Progenitor cell of endocrine pancreas (in vitro differentiated cells): ENCODE results near the gene GGTA1. TPM values are rescaled to one million over a fixed set of nuclear protein-coding genes. Genes with fewer than 3 reads are reported as not detected.

ENCODE experiments used
- DNase-seq: peaks from one replicate; pipeline ENCODE4 v3.0.0; 2021; ENCODE audit warnings: low spot score; ENCODE audit not compliant: unreplicated experiment
- H3K27ac Mint-ChIP-seq: 2 replicates; pipeline ENCODE4 v1.8.0; 2021; ENCODE audit warnings: mild to moderate bottlenecking, moderate library complexity, mixed read lengths
- H3K27me3 Mint-ChIP-seq: 2 replicates; pipeline ENCODE4 v1.8.0; 2021; ENCODE audit warnings: mixed read lengths
- H3K36me3 Mint-ChIP-seq: 2 replicates; pipeline ENCODE4 v1.8.0; 2022; ENCODE audit warnings: mixed read lengths; ENCODE audit not compliant: insufficient read depth
- H3K4me1 Mint-ChIP-seq: 2 replicates; pipeline ENCODE4 v1.8.0; 2021; ENCODE audit warnings: low read depth, mixed read lengths
- H3K4me3 Mint-ChIP-seq: 2 replicates; pipeline ENCODE4 v1.8.0; 2021; ENCODE audit warnings: low read depth, mild to moderate bottlenecking, moderate library complexity, mixed read lengths
- H3K9me3 Mint-ChIP-seq: 2 replicates; pipeline ENCODE4 v1.8.0; 2021; ENCODE audit warnings: low read depth, mixed read lengths
- long read RNA-seq: library from polyadenylated mRNA; unstranded; transcript quantifications from one replicate; pipeline ENCODE4 v2.0.0, GENCODE V29; 2020
- total RNA-seq: library from RNA; stranded (reverse); gene quantifications from 2 replicates; pipeline ENCODE4 v1.2.1, GENCODE V29; 2021
- TF ChIP-seq, protein P1 (sequence below): fragments of 200-600 bp; sonication (generic); IDR thresholded peaks from one replicate; pipeline ENCODE4 v1.5.0; 2021; ENCODE audit warnings: antibody characterized with exemption, mild to moderate bottlenecking; ENCODE audit not compliant: unreplicated experiment

Gene GGTA1
- not detected in 2 replicates for total RNA-seq
- long read RNA-seq: 0 reads

DNA sequence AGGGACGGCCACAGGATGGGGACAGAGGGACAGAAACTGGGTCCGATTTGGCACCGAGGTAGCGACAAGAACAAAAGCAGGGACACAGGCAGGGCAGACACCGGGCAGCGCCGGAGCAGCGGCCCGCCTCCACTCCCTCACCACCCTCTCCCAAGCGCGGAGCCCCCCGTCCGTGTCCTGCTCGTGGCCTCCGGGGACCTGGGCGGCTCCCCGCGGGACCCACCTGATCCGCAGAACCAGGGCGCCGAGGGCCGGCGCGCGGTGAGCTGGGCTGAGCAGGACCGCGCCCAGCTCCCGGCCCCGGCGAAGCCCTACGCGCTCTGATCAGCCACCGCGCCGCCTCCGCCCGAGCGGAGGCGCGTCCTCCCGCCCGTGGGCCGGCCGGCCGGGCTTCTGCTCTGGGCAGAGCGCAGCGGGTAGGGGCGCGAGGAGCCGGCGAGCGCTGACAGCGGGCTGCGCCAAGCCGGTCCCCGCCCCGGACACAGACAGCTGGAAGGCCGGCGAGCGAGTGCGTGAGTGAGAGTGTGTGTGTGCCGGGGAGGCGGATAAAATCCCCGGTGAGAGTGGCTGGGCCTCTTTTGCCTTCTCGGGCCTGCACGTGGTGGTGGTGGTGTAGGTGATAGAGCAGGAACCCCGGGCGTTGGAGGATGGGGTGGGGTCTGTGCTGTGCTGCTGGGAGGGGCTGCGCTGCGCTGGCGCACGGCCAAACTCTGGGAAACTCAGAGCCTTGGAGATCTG is at the start of gene GGTA1:
Gene GGTA1, minus strand, starts transcription at position 418 of the 738 bp plus-strand sequence. CDS start 31,922 bp downstream, outside the sequence.
- H3K27me3 Mint-ChIP-seq: peaks cover 73% of the 10 kb centered on the region
- no peaks in the 10 kb centered on the region for H3K36me3 Mint-ChIP-seq
- H3K4me3 Mint-ChIP-seq: peak within 1 kb of the TSS; percentile 75
- H3K4me1 Mint-ChIP-seq: peaks cover 13% of the 10 kb centered on the region
- H3K27ac Mint-ChIP-seq: peak within 1 kb of the TSS; percentile 17
- TF ChIP-seq, protein P1, sequence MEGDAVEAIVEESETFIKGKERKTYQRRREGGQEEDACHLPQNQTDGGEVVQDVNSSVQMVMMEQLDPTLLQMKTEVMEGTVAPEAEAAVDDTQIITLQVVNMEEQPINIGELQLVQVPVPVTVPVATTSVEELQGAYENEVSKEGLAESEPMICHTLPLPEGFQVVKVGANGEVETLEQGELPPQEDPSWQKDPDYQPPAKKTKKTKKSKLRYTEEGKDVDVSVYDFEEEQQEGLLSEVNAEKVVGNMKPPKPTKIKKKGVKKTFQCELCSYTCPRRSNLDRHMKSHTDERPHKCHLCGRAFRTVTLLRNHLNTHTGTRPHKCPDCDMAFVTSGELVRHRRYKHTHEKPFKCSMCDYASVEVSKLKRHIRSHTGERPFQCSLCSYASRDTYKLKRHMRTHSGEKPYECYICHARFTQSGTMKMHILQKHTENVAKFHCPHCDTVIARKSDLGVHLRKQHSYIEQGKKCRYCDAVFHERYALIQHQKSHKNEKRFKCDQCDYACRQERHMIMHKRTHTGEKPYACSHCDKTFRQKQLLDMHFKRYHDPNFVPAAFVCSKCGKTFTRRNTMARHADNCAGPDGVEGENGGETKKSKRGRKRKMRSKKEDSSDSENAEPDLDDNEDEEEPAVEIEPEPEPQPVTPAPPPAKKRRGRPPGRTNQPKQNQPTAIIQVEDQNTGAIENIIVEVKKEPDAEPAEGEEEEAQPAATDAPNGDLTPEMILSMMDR: no peak
- DNase-seq: peak; percentile 21
- H3K9me3 Mint-ChIP-seq: peaks cover 9% of the 10 kb centered on the region

DNA sequence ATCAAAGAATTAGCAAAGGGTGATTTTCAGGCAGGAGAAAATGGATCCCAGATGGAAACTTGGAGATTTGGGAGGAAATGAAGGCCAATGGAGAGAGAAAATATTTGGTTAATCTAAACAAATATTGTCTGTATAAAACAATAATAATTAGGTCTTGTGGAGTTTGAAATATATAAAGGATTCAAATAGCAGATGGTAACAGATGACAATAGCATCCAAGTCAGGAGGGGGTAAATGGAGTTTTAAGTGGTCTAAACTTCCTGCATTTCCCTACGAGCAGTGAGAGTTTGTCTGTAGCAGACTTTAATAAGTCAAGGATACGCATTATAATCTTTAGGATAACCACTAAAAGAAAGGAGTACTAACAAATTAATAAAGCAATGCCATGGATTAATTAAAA is 49.0 kb upstream of the GGTA1 start:
- Mint-ChIP-seq H3K36me3 (no peaks in the 10 kb centered on the region), H3K9me3 (no peaks in the 10 kb centered on the region), H3K4me3 (no peak overlapping the region), H3K27me3 (peaks cover 8% of the 10 kb centered on the region), H3K27ac (no peak overlapping the region), H3K4me1 (peaks cover 2% of the 10 kb centered on the region)
- no peak for DNase-seq
- TF ChIP-seq, protein P1: no peak

DNA sequence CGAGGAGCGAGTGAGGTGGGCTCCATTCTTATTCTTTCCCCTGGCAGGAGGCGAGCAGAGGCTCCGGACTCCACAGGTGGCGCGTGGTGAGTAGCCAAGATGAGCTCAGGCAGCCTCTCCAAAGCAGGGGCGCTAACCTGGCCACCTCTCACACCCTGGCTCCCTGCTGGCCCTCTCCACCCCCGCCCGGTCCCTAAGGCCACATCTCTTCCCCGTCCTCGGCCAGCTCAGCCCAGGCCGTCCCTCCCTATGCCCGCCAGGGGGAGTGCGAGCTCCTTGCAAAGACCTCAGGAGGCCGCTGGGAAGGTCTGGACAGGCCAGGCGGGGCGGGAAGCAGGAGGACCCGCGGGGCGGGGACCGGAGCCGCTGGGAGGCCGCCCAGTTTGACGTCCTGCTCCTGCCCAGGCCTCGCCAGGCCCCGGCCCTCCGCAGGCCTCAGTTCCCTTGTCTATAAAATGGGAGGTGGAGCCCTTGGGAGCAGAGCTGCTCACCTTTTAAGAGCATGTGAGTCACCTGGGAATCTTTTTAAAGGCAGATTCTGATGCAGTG is 46.3 kb upstream of the GGTA1 start:
- TF ChIP-seq, protein P1: peak; percentile 96
- Mint-ChIP-seq H3K36me3 (no peaks in the 10 kb centered on the region), H3K9me3 (no peaks in the 10 kb centered on the region), H3K4me3 (peak overlapping the region; percentile 38), H3K27ac (no peak overlapping the region), H3K4me1 (peaks cover under 1% of the 10 kb centered on the region), H3K27me3 (peaks cover 14% of the 10 kb centered on the region)
- DNase-seq: peak; percentile 97

DNA sequence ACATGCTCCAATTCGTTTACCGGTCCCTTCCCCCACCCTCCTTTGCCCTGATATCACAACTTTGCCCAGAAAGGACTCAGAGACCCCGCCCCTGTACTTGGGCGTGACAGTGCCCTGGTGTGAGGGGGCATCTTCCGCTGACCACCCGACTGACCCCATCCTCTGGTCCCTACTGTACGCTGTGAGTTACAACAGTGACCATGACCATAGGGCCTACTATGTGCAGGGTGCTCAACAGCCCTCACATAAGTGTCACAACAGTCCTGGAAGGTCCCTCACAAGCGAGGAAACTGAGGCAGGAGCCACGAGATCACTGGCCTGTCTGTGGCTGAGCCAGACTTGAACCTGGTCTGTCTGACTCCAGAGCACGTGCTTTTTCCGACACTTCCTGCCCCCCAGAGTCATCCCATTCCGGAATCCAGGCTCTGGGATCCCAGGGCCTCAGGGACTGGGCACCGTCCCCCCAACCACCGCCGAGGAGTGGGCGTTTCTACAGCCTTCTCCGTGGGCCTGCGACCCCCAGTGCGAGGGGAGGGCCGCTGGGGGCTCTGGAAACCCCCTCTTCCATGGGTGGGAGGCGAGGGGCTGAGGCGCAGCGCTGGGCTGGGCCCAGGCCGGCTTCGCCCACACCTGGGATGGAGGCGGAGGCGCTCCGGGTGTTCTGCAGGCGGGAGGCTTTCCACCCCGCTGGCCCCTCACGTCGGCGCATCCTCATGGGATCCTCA is 45.7 kb upstream of the GGTA1 start:
- H3K4me3 Mint-ChIP-seq: no peak overlapping the region
- H3K4me1 Mint-ChIP-seq: no peaks in the 10 kb centered on the region
- H3K27me3 Mint-ChIP-seq: peaks cover 14% of the 10 kb centered on the region
- TF ChIP-seq, protein P1: no peak
- no peak for DNase-seq
- no peaks in the 10 kb centered on the region for H3K36me3 Mint-ChIP-seq
- H3K27ac Mint-ChIP-seq: no peak overlapping the region
- H3K9me3 Mint-ChIP-seq: no peaks in the 10 kb centered on the region

DNA sequence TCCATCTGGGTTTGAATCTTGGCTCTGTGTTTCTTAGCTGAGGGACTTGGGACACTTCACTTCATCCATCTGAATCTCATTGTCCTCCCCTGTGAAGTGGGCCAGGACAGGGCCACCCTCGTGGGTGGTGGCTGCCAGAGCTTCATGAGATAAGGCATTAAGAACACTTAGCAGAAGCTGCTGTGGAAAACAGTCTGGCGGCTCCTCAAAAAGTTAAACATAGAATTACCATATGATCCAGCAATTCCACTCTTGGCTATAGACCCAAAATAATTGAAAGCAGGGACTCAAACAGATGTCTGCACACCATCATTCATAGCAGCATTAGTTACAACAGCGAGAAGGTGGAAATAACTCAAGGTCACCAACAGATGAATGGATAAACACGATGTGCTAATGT is 42.4 kb upstream of the GGTA1 start:
- Mint-ChIP-seq H3K4me3 (no peak overlapping the region), H3K9me3 (no peaks in the 10 kb centered on the region)
- TF ChIP-seq, protein P1: no peak

More for the DNA sequence above, 42.4 kb upstream of the GGTA1 start:
- Mint-ChIP-seq H3K27me3 (peaks cover 11% of the 10 kb centered on the region), H3K27ac (no peak overlapping the region), H3K4me1 (no peaks in the 10 kb centered on the region), H3K36me3 (no peaks in the 10 kb centered on the region)
- DNase-seq: no peak
